ENCODE data around the gene HYLS1.

Gene HYLS1

DNA sequence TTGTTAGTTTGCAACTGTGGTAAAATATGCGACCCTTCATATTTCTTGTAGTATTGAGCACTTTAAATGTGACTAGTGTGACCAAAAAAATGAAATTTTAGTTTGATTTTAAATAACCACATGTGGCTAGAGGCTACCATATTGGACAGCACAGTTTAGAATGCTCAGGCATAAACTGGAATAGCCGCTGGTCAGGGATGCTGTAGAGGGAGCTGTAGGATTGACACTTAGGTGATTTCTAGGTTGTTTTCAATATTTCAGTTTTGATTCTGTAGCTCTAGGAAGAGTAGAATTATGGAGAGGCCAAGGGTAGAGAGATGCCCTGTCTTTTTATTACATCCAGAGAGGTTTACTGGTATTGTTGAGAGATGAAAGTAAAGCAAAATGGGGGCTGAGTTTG is 47.6 kb downstream of the HYLS1 start:
- DNase-seq = no peak

DNA sequence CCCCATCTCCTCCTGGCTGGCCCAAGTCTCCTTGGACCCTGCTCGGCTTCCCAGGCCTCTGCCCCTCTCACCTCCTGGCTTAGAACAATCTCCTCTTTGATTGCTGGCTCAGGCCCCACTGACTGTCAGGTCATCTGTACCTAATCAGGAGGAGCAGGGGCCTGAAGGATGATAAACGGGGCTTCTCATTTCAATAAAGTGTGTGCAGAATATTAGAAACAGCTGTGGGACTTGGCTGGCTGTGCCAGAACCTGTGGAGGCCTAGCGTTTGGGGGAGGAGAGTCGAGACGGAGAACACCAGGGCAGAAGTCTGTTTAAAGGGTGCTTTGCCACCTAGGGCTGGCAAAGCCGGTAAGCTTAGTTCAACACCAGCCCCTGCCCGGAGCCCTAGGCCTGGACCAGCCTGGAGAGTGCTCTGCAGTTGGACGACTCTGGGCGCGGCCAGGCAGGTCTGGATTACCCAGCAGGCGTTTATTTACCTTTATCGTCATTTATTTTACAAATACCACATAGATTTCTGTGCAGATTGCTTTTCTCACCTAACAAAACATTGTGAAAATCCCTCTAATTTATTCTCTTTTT is 48.2 kb downstream of the HYLS1 start:
- no peak for DNase-seq

GRCh38 chr11:125938418-125938817 is 51.0 kb downstream of the HYLS1 start:
- DNase-seq = no peak

GRCh38 chr11:125939081-125939521 is 51.6 kb downstream of the HYLS1 start:
- no peak for DNase-seq

GRCh38 chr11:125940145-125940544 is 52.7 kb downstream of the HYLS1 start:
- DNase-seq = no peak

DNA sequence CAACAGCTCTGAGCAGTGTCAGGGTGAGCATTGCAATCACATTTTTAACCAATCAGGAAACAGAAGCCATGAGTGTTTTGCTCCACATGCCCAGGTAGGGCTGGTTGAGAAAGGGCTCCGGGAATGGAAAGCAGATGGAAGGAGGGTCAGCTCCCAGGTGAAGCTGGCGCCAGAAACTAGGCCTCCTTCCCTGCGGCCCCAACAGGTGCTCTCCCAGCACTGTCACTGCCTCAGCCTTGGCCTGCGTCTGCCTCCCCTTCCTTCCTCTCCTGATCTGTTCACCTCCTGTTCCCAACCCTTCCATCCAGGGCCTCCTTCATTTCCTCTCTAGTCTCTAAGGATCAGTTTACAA is 53.8 kb downstream of the HYLS1 start:
- no peak for DNase-seq

DNA sequence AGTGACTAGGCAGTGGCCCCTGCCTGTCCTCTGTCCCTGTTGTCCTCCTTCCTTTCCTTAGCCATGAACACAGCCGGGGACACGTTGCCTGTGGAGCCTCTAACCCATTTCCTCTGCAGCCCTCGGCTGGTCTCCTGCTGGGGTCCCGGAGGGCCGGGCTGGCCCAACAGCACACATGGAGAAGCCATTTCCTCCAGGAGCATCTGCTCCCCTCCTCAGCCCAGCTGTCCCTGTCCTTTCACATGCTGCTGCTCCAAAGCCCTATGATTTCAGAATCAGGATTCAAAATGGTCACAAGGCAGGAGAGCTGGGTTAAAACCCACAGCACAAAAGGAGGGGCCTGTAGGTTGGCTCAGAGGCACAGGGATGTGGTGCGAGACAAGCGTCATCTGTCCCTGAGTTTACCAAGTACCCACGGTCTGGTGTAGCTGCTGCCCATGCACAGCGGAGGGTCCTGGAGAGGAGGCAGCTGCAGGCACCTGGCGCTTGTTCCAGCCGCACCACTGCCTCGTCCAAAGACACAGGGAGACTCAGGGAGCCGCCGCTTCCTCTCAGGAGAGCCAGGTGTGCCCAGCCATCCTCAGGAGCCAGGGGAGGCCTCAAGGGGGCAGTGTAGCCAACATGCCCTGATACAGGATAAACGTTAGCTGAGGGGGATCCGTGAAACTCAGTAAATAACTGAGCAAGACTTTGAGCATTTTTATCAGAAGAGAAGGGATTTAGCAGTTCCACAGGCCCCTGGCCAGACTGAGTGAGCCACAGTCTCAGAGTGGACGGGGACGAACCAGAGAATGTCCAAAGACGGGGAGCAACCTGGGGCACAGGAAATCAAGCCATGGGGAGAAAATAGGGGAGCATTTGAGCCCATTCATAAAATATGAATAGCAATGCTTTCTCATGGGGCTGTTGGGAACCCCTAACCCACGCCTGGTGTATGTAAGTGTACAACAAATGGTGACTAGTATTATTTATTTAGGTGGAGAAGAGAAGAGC is 54.4 kb downstream of the HYLS1 start:
- DNase-seq = peak; percentile 23

GRCh38 chr11:125942771-125943428 is 55.4 kb downstream of the HYLS1 start:
- no peak for DNase-seq

DNA sequence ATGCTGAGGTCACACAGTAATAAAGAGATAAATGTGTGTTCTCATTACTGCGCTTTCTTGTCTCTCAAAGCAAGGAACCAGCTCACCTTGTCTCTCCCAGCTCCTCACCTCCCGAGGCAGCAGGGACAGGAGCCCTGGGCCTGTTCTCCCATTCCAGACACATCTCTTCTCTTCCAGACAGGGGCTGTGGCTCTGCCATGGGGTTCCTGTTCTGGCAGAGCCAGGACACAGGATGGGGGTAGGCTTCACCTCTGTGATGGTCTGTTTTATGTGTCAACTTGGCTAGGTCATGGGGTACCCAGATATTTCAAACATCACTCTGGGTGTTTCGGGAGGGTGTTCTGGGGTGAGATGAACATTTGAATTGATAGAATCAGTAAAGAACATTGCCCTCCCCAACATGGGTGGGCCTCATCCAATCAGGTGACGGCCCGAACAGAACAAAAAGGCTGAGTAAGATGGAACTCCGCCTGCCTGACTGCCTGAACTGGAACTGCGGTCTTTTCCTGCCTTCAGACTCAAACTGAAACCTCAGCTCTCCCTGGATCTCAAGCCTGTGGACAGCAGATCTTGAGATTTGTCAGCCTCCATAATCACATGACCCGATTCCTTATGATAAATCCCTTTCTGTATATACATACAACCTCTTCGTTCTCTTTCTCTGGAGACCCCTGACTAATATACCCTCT is 56.3 kb downstream of the HYLS1 start:
- DNase-seq = no peak

- DNase-seq = no peak
Measured at GRCh38 chr11:125944350-125945010, 57.0 kb downstream of the HYLS1 start.

DNA sequence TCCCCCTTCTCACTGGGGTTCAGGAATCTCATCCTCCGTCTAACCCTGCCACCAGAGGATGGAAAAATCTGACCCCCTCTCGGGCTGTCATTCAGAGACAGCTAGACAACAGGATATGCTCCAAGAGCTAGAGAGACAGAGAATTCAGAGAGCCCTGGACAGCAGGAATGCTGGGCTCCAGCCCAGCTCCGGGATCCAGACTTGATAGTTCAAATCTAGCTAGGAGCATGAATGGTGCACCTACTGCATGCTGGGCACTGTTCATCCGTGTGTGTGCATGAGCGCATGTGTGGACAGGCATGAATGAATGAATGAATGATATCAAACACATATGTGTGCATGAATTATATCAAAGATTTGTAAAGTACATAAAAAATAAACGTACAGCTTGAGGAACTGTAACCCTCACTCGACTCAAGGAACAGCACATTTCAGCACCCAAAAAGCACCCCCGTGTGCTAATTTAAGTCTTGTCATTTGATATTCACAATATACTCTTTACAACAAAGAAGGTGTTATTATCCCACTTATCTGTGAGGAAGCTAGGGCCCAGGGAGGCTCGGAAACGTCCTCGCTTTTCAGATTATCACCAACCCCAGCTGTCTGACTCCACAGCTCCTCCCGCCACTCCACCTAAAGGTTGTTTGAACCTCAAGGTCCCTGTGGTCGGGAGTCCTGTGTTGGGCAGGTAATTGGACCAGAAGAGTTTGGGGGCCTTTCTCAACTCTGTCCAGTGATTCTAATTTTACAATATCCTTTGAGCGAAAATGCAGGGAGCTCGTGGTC is 57.7 kb downstream of the HYLS1 start:
- no peak for DNase-seq

DNA sequence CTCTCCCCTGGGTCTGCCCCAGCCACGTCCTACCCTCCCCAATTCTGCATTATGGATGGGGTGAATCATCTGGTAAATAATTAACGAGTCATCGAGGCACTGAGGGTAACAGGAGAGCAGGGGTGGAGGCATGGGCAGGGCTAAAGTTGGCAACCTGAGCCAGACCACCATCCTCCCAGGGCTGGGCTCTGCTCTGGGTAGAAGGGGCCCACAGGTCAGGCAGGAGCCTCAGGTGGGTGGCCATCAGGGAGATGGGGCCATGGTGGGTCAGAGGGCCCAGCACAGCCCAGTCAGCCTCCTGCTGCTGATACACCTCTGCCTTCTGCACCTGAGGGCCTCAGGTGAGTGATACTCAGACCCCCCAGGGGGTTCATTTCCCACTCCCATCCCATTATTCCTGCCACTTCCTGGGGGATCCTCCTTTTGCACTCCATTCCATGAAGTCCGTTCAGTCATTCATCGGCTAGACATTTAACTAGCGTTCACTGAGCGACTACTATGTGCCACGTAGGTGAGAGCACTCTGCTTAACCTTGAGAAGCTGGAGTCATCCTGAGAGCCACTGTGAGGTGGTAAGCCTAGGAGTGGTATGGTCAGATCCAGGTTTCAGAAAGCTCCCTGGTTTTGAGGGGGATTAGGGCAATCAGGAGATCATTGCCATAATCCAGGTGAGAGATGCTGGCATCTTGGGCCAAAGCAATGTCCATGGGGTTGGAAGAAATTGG is 58.5 kb downstream of the HYLS1 start, which contains the start of gene VSIG10L2:
VSIG10L2 (plus strand) TSS at position 248 of the 724 bp plus-strand sequence; CDS start at position 260, 12 bp downstream.
- DNase-seq = no peak

- no peak for DNase-seq
Measured at GRCh38 chr11:125946712-125947418, 59.4 kb downstream of the HYLS1 start.

- DNase-seq = no peak
Measured at GRCh38 chr11:125947419-125948277, 60.2 kb downstream of the HYLS1 start.

DNA sequence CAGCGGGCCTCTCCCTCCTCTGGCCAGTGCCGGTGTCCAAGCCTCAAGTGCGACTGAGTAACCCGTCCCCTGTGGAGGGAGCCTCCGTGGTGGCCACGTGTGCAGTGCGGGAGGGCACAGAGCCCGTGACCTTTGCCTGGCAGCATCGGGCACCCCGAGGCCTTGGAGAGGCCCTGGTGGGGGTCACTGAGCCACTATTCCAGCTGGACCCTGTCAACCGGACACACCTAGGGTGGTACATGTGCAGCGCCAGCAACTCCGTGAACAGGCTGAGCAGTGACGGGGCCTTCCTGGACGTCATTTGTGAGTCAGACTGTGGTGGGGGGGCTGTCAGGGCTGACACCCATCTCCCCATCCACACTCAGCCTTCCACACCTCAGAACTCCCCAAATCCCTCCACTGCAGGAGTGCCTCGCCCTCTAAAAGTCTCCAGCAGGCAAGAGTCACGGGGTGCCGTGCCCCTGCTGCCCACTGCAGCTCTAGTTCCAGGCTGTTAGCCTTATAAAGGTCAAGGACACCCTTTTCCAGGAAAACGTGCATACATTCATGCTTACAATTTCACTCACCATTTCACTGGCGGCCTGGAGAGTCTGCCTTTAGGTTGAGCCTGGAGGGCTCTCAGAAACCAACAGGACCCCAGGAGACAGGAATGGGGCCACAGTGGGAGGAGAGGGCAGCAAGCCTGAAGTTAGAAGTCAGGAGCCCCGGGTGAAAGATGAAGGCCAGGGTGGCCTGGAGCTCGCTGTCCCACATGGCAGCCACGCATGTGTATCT is 61.0 kb downstream of the HYLS1 start:
- no peak for DNase-seq

DNA sequence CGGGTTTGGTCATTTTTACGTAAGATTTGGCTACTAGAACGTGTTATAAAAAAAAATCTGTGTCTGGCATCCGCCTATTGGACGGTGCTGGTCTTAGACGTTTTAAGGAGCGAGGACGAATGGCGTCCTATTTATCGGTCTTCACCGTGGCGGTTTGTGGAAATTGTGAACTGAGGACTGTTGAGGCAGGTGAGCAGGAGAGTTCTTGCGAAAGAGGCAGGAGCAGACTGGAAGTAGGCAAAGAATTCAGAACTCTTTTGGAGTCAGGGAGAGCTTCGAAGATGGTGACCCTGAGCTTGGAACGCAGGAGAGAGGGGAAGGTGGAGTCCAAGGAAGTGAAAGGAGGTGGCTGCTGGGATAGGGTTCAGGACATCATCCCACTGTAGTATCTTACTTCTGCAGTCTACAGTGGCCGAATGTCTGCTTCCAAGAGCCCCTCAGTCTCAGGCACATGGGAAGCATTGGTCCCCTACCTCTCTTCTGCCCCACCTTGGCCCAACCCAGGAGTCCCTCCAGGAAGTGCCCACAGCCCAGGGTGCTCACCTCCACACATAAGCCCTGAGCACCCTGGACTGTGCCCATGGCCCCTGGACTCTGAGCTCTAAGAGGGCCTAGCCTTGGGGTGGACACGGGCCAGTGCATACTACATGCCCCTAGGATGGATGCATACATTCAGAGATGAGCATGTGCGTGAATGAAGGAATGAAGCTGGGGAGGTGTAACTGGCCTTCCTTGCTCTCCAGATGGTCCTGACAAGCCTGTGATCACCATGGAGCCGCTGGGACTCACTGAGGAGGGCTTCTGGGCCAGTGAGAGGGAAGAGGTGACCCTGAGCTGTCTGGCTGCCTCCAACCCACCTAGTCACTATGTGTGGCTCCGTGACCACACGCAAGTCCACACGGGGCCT is 62.1 kb downstream of the HYLS1 start:
- no peak for DNase-seq

DNA sequence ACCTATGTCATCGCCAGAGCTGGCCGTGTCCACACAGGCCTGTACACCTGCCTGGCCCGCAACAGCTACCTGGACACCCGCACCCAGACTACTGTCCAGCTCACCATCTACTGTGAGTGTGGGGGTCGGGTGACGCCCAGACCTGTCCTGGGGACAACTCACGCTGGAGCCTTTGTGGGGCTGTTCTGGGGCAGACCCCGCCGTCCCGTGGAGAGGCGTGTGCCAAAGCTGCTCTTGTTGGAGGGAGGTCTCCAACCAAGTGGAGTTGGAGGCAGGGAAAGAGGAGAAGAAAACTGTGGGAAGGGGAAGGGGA is 62.7 kb downstream of the HYLS1 start:
- no peak for DNase-seq
